A172 (cell line): ENCODE measurements around the gene PEX26. TPM values are rescaled to one million over a fixed set of nuclear protein-coding genes. Genes with fewer than 3 reads are reported as not detected.
A peak's percentile ranks its signal among the peaks of the same experiment; 100 is the strongest.
"Not testable (repeated sequence)": the region's sequence is repeated elsewhere in the genome, so short reads cannot be mapped to it uniquely, and the experiment has no call there.

ENCODE experiments used
- DNase-seq: peaks from one replicate; pipeline ENCODE4 v3.0.0-alpha.2; 2015; ENCODE audit warnings: low spot score
- total RNA-seq: library from RNA; depleted of rRNA; stranded (reverse); fragments of >200 nt; shearing (Covaris generic); gene quantifications from 2 replicates; pipeline ENCODE4 v1.2.3, GENCODE V29; 2014; rRNA removed

The PEX26 gene
- total RNA-seq, result 12.4 and 15.9 TPM in 2 replicates

- DNase-seq, result peak; percentile 74
These were observed at the start of gene PEX26 for GRCh38 chr22:18077639-18078328. Gene PEX26, plus strand, starts transcription at chr22:18077990. Its CDS starts 387 bp downstream, at chr22:18078377.

GRCh38 chr22:18028817-18029527 lies 48.8 kb upstream of the PEX26 start:
- no peak for DNase-seq

- DNase-seq, result no peak
These were observed 48.0 kb upstream of the PEX26 start for GRCh38 chr22:18029686-18030267.

GRCh38 chr22:18031695-18032454 lies 45.9 kb upstream of the PEX26 start:
- DNase-seq, result peak; percentile 92

DNA sequence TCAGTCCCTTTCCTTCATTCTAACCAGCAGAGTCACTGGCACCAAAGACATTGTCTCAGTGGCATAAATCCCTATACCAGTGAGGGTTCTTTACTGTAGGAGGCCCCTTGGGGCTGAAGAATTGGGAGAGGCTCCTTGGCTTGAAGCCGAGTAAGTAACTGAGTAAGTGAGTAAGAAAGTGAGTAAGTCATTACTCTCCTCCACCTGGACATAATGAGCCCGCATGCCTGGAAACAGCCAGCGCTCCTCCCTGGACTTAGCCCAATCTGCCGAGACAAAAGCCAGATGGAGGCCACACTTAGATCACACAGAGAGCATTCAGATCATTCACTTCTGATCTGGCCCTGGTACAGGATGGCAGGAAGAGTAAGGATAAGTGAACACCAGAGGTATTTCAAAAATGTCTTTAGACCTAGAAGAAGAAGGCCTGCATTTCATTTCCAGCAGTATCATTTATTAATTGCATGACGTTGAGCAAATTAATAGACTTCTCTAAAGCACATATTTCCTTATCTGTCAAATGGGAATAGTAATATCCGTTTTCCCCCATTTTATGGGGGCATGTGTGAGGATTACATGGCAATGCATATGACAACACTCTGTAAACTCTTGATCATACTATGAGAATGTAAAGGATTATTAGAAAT lies 45.2 kb upstream of the PEX26 start:
- peak; percentile 86 for DNase-seq

DNA sequence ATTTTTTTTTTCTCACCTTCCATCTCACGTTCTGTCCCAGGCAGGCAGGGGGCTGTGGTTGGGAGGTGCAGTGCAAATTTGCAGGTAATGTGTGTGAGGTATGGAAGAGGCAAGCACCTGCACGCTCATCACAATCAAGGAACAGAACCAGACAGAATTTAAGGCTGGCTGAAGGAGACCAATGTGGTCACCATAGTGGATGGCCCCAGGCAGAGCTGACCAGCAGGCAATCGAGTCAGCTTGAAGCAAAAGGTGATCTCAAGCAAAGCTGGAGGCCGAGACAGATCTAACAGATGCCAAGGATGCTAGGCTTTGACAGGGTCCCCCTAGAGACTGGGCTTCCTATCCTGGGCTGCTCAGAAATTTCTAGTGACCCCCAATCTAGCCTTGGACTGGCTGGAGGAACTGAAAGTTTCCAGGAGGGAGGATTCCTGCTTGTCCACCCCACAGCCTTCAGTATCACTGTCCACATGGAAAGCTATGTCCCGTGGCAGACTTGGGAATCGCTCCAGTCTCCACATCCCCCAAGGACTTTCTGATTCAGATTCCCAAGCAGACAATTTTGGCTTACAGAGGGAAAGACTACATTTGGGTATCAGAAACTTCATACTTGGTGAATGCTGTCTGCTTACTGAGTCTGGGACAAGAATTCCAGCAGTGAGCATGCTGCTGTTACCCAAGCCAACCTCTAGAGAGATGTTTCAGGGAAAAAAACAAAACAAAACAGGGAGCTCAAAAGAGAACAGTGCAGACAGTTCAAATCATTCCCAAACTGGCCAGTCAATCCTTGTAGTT lies 44.4 kb upstream of the PEX26 start:
- DNase-seq, result no peak

DNA sequence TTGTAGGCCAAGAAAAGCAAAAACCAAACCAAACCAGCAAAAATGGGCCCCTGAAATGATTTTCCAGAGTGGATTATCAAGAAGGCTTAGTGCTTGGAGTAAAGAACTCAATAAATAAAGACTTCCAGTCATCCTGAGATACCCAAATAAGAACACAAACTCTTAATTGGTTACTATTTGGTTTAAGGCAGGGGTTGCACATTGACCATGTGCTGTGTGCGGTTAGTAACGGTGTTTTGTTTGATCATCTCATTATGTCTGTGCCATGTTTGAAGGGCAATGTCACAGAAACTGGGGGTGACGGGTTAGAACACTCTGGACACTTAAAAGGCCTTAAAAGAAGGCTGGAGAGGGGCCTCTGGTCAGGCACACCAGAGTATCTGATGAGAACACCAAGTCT lies 43.7 kb upstream of the PEX26 start:
- DNase-seq, result no peak

DNA sequence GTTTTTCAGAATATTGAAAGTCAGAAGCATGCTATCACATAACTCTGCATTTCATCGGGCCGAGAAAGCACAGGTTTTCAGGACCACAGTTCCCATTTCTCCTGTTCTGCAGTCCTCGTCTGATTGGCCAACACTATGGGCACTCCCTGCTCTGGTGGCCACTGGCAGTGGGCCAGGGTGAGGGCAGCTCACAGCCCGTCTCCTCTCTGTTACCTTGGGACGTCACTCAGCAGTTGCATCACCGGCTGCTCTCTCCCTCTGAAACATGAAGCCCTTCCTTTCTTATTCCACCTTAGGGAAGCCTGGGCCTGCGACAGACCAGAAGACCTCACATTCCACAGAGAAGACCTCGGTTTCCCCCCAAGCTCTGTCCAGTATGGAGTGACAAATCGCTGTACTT lies 42.0 kb upstream of the PEX26 start:
- DNase-seq, result peak; percentile 41

- not testable (repeated sequence) for DNase-seq
These were observed 36.9 kb upstream of the PEX26 start for GRCh38 chr22:18040898-18041297.

DNA sequence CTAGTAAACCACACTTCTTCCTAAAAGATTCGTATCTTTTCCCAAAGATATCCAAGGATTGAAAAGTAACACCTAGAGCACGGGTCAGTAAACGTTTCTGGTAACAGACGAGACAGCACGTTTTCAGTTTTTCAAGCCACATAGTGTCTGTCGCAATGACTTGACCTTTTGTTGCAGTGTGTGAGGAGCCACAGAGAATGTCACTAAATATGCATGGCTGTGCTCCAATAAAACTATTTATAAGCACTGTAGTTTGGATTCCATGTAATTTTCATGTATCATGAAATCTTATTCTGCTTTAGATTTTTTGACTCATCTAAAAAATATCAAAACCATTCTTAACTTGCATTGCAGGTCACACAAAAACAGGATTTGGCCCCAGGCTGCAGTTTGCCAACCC lies 35.1 kb upstream of the PEX26 start:
- DNase-seq, result no peak

DNA sequence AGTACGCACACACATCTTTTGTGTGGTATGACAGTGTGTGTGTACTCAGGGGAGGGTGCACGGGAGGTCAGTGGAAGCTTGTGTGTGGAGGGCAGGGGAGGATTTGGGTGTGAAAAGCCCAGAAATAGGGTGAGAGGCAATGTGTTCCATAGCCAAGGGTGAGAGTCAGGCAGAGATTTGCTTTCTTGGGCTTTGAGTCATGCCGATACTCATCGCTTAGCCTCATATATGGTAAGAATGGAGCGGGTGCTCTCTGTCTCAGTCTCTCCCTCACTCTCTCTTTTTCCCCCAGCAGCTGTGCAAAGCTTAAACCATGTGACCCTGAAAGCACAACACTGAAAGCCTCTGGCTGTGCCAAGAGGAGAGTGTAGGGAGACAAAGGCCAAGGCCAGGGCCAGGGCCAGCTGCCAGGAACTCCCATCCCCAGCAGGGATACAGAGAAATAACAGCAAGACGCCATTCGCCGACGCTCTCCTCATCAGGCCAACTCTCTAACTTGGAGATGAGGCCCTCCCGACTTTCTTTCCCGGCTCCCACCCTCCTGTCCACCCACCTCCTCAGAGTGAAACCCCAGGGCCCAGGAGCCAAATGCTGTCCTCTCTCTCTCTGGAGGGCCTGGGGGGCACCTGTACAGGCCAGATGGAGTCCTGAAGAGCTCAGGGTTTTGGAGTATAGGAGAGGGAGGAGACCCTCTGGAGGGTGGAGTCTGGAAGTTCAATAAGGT lies 33.1 kb upstream of the PEX26 start:
- no peak for DNase-seq

GRCh38 chr22:18045794-18046193 lies 32.0 kb upstream of the PEX26 start:
- DNase-seq, result no peak

DNA sequence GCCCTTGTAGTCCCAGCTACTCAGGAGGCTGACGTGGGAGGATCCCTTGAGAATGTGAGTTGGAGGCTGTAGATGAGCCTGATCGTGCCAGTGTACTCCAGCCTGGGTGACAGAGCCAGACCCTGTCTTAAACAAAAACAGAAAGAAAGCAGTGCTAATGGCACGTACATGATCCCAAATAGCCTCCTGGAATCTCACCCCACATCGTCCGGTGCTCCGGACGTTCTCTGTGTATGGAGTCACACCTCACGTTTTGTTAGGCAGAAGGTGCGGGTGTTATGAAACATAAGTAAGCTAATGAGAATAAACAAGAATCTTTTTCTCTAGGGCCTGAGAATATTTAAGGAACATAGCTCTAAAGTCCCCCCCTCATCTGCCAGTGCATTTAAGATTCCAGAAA lies 29.7 kb upstream of the PEX26 start:
- no peak for DNase-seq

DNA sequence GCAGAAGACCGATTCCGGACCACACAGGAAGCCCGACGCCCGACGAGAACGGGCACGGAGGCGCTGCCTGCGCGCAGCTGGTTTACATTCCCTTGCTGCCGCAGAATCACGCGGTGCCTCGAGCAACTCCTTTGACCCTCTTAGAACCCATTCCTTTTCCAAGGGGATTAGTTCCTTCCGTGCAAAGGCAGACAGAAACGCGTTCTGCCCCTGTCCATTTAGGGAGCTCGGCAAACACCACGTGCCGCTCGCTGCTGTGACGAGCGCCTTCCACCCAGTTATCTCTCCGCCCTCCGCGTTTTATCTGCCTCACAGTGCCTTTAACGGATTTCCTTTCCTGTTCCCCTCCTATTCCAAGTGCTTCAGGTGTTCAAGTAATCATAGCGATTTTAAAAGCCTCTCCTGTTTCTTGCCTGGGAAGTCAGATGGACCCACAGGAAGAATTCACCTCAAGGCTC lies 29.3 kb upstream of the PEX26 start:
- no peak for DNase-seq

- DNase-seq, result no peak
These were observed 27.7 kb upstream of the PEX26 start for GRCh38 chr22:18050065-18050464.

DNA sequence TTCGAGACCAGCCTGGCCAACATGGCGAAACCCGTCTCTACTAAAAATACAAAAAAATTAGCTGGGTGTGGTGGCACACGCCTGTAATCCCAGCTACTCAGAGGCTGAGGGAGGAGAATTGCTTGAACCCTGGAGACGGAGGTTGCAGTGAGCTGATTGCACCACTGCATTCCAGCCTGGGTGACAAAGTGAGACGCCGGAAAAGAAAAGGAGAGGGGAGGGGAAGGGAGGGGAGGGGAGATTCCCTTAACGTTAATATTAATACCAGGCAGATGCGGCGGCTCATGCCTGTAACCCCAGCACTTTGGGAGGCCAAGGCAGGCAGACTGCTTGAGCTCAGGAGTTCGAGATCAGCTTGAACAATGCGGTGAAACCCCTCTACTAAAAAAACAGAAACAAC lies 26.7 kb upstream of the PEX26 start:
- DNase-seq, result not testable (repeated sequence)

GRCh38 chr22:18053216-18053946 lies 24.4 kb upstream of the PEX26 start:
- not testable (repeated sequence) for DNase-seq

DNA sequence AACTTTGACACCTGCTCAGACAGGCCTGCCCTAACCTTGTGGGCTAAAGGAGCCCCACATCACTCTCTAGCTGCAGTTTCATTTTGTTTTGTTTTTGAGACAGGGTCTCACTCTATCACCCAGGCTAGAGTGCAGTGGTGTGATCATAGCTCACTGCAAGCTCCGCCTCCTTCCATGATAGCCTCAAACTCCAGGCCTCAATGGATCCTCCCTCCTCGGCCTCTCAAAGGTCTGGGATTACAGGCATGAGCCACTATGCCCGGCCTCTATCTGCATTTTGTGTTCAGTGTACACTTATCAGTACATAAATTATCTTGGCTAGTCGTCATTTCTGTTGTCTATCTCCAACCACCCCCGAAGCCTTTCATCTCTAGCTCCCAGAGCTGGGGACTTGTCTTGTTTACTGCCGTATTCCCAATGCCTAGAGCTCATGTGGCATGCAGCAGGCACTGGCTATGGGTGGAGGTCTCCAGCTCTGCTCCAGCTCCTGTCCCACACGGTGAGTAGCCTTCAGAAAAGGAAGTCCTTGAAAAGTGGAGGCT lies 22.1 kb upstream of the PEX26 start:
- DNase-seq, result no peak

DNA sequence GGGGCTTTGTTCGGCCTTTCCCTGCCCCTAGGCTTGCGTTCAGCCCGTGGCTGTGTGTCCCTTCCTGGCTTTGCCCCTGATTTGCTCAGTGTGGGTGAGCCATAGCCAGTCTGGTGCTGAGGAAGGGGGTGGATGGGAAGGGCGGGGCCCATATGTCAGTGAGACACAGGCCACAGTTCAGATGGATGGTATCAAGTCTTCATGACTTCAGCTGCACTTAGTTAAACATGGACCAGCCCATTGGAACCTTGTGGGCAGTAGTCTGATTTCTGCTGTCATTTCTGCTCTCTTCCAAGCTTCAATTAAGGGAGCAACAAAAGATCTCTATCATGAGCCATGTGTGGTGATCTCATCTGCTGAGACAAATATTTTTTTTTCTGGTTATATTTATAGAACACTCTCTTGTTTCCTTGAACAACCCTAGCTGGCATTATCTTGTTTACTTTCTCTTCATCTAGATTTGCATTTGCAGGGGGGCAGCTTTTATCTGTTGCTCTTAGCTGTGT lies 21.6 kb upstream of the PEX26 start:
- peak; percentile 71 for DNase-seq
